ENCODE measurements around the gene DOCK7. TPM values are rescaled to one million over a fixed set of nuclear protein-coding genes. Genes with fewer than 3 reads are reported as not detected.

Gene DOCK7
- total and polyA plus RNA-seq, 2 of the 8 experiments (the other 6 are each of a cell fraction or from before 2014, with no cell fraction given): 10.2 to 33.7 TPM

- H3K18ac ChIP-seq (ENCODE audit: extremely low read depth, low read length): no peak overlapping the region
- no peaks in the 10 kb centered on the region for H3K79me1 ChIP-seq (ENCODE audit: low read depth, low read length)
- H2BK15ac ChIP-seq (ENCODE audit: low read length): no peak overlapping the region
- no peak overlapping the region for H4K8ac ChIP-seq (ENCODE audit: extremely low read depth, insufficient read depth, low read length)
- H3K23me2 ChIP-seq (ENCODE audit: low read depth, low read length): no peaks in the 10 kb centered on the region
- H3K14ac ChIP-seq (ENCODE audit: insufficient read length): no peak overlapping the region
- FAIRE-seq (no peak), DNase-seq (ENCODE audit: low read depth in 1 of 2, low spot score in 2 of 2) (no peak)
- POLR2A ChIA-PET (ENCODE audit: partially characterized antibody): no interaction called here
- H2BK12ac ChIP-seq (ENCODE audit: low read depth, low read length): no peak overlapping the region
- H2BK120ac ChIP-seq (replicated peaks; ENCODE audit: low read depth, low read length): no peak overlapping the region
- no peaks in the 10 kb centered on the region for H3K79me2 ChIP-seq (ENCODE audit: control insufficient read depth in 1 of 2, insufficient read depth in 2 of 2, low read length in 2 of 2)
- no peak overlapping the region for H3K9ac ChIP-seq (replicated peaks in 1 of 4; ENCODE audit: extremely low read depth in 1 of 4, low read depth in 3 of 4, low read length in 3 of 4)
- H3K4me2 ChIP-seq (ENCODE audit: insufficient read depth in 1 of 2, low read depth in 2 of 2, low read length in 2 of 2): no peak overlapping the region
- no peaks in the 10 kb centered on the region for H3K27me3 ChIP-seq (replicated peaks in 1 of 4; ENCODE audit: control insufficient read depth in 3 of 4, extremely low read depth in 1 of 4, insufficient read depth in 3 of 4, low read length in 3 of 4)
- no peak overlapping the region for H3K56ac ChIP-seq (replicated peaks; ENCODE audit: insufficient read length, low read depth, low read length)
- H2BK20ac ChIP-seq (ENCODE audit: low read length): no peak overlapping the region
- no peaks in the 10 kb centered on the region; a peak in 1 of 8 replicates for H3K36me3 ChIP-seq (ENCODE audit: control insufficient read depth in 2 of 4, insufficient read depth in 4 of 4, low read length in 3 of 4)
- H3K23ac ChIP-seq (ENCODE audit: insufficient read length): no peak overlapping the region
- H4K5ac ChIP-seq (ENCODE audit: insufficient read length, low read depth, low read length): no peak overlapping the region
- H2BK5ac ChIP-seq (ENCODE audit: low read depth, low read length): no peak overlapping the region
- H2AFZ ChIP-seq (ENCODE audit: low read length): no peak overlapping the region
- H3K4me1 ChIP-seq (replicated peaks in 1 of 4; ENCODE audit: control insufficient read depth in 3 of 4, insufficient read depth in 4 of 4, low read length in 3 of 4): peaks cover 0 to under 1% (median 0%) of the 10 kb centered on the region in 4 experiments; a peak in 1 of 7 replicates
- no peaks in the 10 kb centered on the region for H4K20me1 ChIP-seq (replicated peaks in 1 of 2; ENCODE audit: control insufficient read depth in 1 of 2, insufficient read depth in 2 of 2, low read length in 2 of 2)
- CTCF ChIA-PET (ENCODE audit: partially characterized antibody): no interaction called here
- H3K27ac ChIP-seq (ENCODE audit: low read depth, low read length): no peak overlapping the region
- no peak overlapping the region for H3K4me3 ChIP-seq (ENCODE audit: extremely low read depth in 1 of 4, insufficient read depth in 2 of 4, low read depth in 3 of 4, low read length in 4 of 4)
- no peak overlapping the region for H4K91ac ChIP-seq (replicated peaks; ENCODE audit: insufficient read length, low read length)
- WGBS, 2 experiments (ENCODE audit: extremely low coverage in 1 of 2, insufficient coverage in 1 of 2, insufficient read length in 1 of 2, insufficient replicate concordance in 2 of 2, low coverage in 1 of 2, low lambda C conversion rate in 2 of 2, missing lambda C conversion rate in 1 of 2): 89% methylated on average over 4 of the region's 4 CpGs; no CpG with 5 or more reads in 1 of the 2 experiments
- H3K4ac ChIP-seq (replicated peaks; ENCODE audit: insufficient read length, low read depth, low read length): no peak overlapping the region
- no peak overlapping the region for H2AK5ac ChIP-seq (ENCODE audit: low read depth, low read length)
- H3K9me3 ChIP-seq (ENCODE audit: insufficient read depth in 2 of 2, low read depth in 1 of 2, low read length in 1 of 2): no peaks in the 10 kb centered on the region
- TF ChIP-seq TBP (IDR thresholded peaks at IDR 0.05; ENCODE audit: low read depth, low read length): no peak
- TF ChIP-seq SIN3A (conservative IDR thresholded peaks at IDR 0.05 in 1 of 2, IDR thresholded peaks at IDR 0.05 in 1 of 2; ENCODE audit: low read depth in 1 of 2, low read length in 2 of 2): no peak
- TF ChIP-seq HDAC2 (IDR thresholded peaks at IDR 0.05; ENCODE audit: borderline replicate concordance in 1 of 2, low read depth in 2 of 2, low read length in 2 of 2): no peak
- no peak for TF ChIP-seq RAD21 (IDR thresholded peaks at IDR 0.05 in 1 of 2, conservative IDR thresholded peaks at IDR 0.05 in 1 of 2; ENCODE audit: low read depth in 2 of 2, low read length in 2 of 2)
- no peak for TF ChIP-seq BACH1 (IDR thresholded peaks at IDR 0.05; ENCODE audit: low read length)
- no peak for TF ChIP-seq TCF12 (IDR thresholded peaks at IDR 0.05; ENCODE audit: low read depth, low read length)
- TF ChIP-seq CTCF (IDR thresholded peaks at IDR 0.05; ENCODE audit: control extremely low read depth in 1 of 3, insufficient read depth in 1 of 3, low read depth in 1 of 3, low read length in 3 of 3): no peak
- no peak for TF ChIP-seq SAP30 (IDR thresholded peaks at IDR 0.05; ENCODE audit: insufficient read depth, insufficient replicate concordance, low read length)
- no peak for TF ChIP-seq PHF8 (conservative IDR thresholded peaks at IDR 0.05; ENCODE audit: low read depth, low read length)
Observed at GRCh38 chr1:62590255-62590969, 97.8 kb downstream of the DOCK7 start.

Measured in H1 (cell line).